Fibroblast of skin of left quadriceps (primary cell): ENCODE results near the gene SLC27A2.
"Not testable (repeated sequence)": the region's sequence is repeated elsewhere in the genome, so short reads cannot be mapped to it uniquely, and the experiment has no call there.

Experiments used
- DNase-seq, 2 experiments: peaks; one replicate each; pipeline ENCODE4 v3.0.0-alpha.2; 2013; ENCODE audit warnings: low read depth in 2 of 2

SLC27A2 gene

GRCh38 chr15:50163719-50164410 is 18.1 kb upstream of the SLC27A2 start:
- no peak for DNase-seq

- no peak for DNase-seq
These were observed 17.5 kb upstream of the SLC27A2 start for GRCh38 chr15:50164458-50164857.

DNA sequence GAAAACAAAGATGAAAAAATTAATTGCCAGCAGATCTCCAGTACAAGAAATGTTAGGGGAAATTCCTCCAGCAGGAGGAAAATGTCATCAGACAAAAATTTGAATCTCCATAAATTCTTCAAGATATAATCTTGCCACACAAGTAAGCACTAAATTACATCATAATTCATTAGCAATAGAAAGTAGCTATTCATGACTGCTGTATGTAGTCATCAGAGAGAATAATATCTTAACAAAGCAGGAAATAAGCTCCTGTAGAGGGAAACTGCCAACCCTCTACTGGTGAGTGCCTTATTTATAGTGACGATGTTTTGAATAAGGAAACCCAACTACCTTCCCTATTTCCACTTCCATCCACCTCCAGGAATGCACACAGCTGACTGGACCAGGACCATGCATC is 15.8 kb upstream of the SLC27A2 start:
- peak; percentile 72 to 76 for DNase-seq

DNA sequence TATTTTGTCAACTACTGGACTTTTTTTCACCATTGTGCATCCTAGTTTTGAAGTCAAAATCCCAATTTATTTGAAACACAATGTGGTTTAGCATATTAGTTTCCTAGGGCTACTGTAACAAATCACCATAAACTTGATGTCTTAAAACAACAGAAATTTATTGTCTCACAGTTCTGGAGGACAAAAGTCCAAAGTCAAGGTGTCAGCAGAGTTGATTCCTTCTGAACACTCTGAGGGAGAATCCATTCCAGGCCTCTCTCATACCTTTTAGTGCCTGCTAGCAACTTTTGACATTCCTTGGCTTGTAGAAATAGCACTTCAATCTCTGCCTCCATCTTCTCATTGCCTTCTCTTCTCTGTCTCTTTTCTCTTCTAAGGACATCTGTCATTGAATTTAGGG is 14.9 kb upstream of the SLC27A2 start:
- no peak for DNase-seq

DNA sequence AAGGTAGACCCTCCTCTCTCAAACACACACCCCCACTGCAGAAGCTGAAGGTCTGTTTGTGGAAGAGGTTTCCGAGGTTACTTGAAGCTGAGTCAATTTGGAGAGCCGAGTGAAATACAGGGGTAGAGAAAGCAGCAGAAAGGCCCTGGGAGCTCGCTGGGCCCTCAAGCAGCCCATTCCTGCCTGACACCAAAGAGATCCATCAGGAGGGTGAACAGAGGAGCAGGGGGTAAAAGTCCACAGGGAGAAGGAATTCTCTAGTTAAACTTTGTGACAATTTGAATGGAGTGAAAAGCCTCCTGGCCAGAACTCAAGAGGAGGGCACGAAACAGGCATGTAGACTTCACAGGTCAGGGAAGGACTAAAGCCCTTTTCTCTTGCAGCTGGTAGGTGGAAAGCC is 13.6 kb upstream of the SLC27A2 start:
- DNase-seq: no peak

DNA sequence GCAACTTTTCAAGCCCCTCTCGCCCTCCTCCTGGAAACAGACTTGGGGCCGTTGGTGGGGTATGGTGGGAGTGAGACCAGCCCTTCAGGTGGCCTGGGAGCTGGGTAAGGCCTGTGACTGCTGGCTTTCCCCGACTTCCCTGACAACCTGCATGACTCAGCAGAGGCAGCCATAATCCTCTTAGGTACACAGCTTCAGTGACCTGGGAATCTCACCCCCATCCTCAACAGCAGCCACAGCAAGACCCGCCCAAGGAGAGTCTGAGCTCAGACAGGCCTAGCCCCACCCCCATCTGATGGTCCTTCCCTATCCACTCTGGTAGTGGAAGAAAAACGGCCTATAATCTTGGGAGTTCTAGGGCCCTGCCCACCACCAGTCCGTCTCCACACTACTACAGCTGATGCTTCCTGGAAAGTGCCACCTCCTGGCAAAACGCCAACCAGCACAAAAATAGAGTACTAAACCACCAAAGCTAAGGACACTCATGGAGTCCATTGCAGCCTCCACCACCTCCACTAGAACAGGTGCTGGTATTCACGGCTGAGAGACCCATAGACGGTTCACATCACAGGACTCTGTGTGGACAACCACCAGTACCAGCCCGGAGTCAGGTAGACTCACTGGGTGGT is 13.1 kb upstream of the SLC27A2 start:
- no peak for DNase-seq

GRCh38 chr15:50172360-50172895 is 9.6 kb upstream of the SLC27A2 start:
- not testable (repeated sequence) for DNase-seq

DNA sequence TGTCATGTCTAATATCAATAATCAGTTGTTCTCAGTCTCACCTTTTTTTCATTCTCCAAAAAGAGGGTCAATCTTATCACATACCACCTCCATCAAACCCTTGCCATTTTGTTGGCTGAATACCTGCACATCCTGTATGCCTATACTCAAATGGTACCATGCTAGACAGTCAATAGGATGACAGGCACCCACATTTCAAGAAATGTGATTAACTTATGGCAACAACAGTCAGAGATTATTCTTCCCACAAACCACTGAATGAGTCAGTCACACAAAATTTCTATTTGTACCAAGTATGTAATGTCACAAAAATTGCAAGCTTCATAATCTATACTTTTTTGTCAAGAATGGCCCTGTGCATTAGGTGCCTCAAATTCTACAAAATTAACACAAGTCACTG is 5.1 kb upstream of the SLC27A2 start:
- no peak for DNase-seq

DNA sequence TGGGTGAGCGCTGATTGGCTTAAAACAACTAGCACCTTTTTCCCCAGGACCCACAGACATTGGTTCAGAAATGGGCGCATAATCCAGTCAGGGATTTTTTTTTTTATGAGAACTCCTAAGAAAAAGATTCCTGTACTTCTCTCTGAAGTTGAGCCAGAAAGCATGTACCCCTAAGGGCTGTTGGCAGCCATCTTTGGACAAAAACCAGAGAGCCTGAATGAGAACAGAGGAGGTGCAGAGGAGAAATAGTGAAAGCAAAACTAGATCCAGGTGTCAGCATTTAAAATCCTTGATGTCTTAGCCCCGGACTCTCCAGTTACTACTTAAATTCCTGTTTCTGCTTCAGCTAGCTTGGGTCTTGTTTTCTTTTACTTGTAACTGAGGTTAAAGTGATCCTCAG is 1.9 kb upstream of the SLC27A2 start:
- DNase-seq: no peak

- no peak for DNase-seq
These were observed 1.4 kb upstream of the SLC27A2 start for GRCh38 chr15:50180582-50180981.

GRCh38 chr15:50181201-50181968 is 611 bp upstream of the SLC27A2 start:
- no peak for DNase-seq

- no peak for DNase-seq
These were observed 420 bp downstream of the SLC27A2 start for GRCh38 chr15:50182219-50183013.

GRCh38 chr15:50183112-50183794 is 1.3 kb downstream of the SLC27A2 start:
- DNase-seq: no peak

DNA sequence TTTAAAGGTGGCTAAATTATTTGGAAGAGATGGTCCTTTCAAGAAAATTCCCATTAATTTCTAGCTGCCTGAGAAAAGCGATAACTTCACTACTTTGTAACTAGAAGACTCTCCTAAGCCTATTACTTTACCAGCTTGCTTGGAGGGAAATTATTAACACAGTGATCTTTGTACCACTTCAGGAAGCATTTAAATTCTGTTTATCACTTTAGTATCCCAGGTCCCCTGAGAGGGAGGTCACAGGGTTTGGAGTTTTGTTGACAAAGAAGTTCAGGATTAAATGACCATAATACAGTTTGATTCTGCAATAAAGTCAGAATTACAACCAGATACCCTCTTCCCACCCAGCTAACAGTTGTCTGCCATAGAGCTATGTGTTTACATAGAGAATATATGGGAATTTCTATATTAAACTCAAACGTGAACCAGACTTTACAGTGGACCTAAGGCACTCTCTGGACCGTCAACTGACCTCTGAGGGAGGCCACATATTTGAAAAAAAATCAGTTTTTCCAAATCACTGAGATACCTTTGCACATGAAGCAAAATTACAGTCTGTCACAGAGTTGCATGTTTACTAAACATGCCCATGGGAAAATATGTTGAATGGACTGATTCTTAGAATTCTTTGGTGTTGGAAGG is 3.0 kb downstream of the SLC27A2 start:
- no peak for DNase-seq

GRCh38 chr15:50186090-50186489 is 4.1 kb downstream of the SLC27A2 start:
- DNase-seq: no peak

- no peak for DNase-seq
These were observed 4.8 kb downstream of the SLC27A2 start for GRCh38 chr15:50186752-50187151.

GRCh38 chr15:50187525-50187924 is 5.5 kb downstream of the SLC27A2 start:
- DNase-seq: no peak

DNA sequence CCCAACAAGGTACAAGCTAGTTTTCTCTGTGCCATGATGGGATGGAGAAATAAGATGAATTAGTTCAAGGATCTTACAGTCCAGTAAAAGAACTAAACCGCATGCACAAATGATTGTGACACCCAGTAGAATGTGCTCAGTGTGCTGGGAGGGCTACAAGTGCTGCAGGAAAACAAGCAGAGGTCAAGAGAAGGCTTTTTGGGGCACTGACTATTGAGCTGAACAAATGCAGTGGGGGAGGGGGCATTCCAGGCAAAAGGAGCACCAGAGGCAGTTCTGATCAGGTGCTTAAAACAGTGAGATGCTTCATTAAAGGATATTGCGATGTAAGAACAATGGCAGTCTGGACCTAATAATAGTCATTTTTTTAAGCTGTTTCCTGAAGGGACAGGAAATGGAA is 6.0 kb downstream of the SLC27A2 start:
- DNase-seq: no peak

- not testable (repeated sequence) for DNase-seq
These were observed 6.8 kb downstream of the SLC27A2 start for GRCh38 chr15:50188793-50189192.

DNA sequence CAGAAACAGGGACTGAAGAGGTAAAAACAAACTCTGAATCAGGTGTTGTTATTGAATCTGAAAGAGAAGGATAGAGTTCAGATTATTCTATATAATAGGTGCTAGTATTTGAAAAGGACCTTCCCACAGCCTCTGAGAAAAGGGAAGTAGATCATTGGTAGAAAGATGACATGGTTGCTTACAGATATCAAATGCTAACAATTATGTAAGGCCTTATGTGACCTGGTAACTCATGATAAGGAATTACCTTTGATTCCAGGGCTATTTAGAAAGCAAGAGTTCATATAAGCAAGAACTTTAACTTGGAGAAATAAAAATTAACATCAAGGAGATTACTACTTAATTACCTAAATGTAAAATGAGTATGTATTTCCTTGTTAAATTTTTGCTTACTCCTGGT is 7.6 kb downstream of the SLC27A2 start:
- DNase-seq: no peak

GRCh38 chr15:50190166-50190570 is 8.2 kb downstream of the SLC27A2 start:
- no peak for DNase-seq
